Nephron progenitor cell (in vitro differentiated cells): ENCODE measurements around the gene C2orf74.

Experiments
- DNase-seq: peaks from one replicate; pipeline ENCODE4 v3.0.0; 2021
- H3K27ac Mint-ChIP-seq: 2 replicates; pipeline ENCODE4 v1.8.0; 2021; ENCODE audit warnings: mild to moderate bottlenecking, moderate library complexity, mixed read lengths
- H3K27me3 Mint-ChIP-seq: 2 replicates; pipeline ENCODE4 v1.8.0; 2021; ENCODE audit warnings: mild to moderate bottlenecking, low read depth, mixed read lengths; ENCODE audit not compliant: poor library complexity
- H3K36me3 Mint-ChIP-seq: 2 replicates; pipeline ENCODE4 v1.8.0; 2021; ENCODE audit warnings: low read depth, mixed read lengths
- H3K4me1 Mint-ChIP-seq: 2 replicates; pipeline ENCODE4 v1.8.0; 2021; ENCODE audit warnings: mixed read lengths
- H3K4me3 Mint-ChIP-seq: 2 replicates; pipeline ENCODE4 v1.8.0; 2021; ENCODE audit warnings: mild to moderate bottlenecking, moderate library complexity, mixed read lengths
- H3K9me3 Mint-ChIP-seq: 2 replicates; pipeline ENCODE4 v1.8.0; 2021; ENCODE audit warnings: mild to moderate bottlenecking, moderate library complexity, mixed read lengths
- CTCF ChIP-seq: fragments of 200-600 bp; sonication (generic); IDR thresholded peaks from 2 replicates; pipeline ENCODE4 v1.5.0; 2021; ENCODE audit warnings: antibody characterized with exemption

Gene C2orf74

DNA sequence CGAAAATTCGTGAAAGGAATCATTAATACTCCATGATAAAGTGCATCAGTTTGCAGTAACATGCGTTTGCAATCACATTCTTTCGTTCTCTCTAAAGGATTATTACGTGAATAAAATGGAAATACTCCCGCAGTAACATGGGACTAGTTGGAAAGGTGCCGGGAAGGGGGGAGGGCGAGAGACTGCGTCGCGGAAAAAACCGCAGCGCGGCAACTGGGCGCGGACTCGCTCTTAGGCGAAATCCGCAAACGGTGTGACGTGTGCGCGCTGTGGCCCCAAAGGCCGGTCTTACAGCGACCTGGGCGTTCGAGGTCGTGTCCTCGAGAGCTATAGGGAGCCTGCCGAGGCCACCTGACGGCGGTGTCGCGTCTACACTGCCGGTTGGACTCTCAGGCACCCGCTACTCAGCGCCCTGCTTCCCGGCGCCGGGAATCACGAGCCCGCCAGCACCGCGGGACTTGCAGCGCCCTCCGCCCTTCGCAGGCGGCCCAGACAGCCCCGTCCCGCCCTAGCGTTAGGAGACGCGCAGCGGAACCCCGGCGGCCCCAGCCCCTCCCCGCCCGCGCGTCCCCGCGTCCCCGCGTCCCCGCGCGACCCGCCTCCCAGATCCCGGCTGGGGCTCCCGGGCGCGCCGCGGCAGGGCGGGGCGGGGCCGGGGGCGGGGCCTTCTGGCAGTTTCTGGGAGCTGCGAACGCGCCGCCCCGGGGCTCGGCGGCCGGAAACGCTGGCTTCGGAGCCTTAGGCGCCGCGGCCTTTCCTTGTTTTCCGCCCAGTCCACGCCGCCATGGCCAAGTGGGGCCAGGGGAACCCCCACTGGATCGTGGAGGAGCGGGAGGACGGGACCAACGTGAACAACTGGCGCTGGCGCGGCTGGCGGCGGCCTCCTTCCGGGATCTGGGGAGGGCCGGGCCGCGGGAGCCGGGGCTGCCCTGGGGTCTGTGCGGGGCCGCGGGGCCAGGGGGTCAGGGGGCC lies 15.1 kb downstream of the C2orf74 start:
- no peak for TF ChIP-seq CTCF
- Mint-ChIP-seq H3K4me3 (peak overlapping the region; percentile 89), H3K9me3 (no peaks in the 10 kb centered on the region), H3K4me1 (peaks cover 54% of the 10 kb centered on the region), H3K36me3 (peaks cover 24% of the 10 kb centered on the region), H3K27me3 (peaks cover 25% of the 10 kb centered on the region), H3K27ac (peak overlapping the region; percentile 27)
- DNase-seq, result peak; percentile 97

DNA sequence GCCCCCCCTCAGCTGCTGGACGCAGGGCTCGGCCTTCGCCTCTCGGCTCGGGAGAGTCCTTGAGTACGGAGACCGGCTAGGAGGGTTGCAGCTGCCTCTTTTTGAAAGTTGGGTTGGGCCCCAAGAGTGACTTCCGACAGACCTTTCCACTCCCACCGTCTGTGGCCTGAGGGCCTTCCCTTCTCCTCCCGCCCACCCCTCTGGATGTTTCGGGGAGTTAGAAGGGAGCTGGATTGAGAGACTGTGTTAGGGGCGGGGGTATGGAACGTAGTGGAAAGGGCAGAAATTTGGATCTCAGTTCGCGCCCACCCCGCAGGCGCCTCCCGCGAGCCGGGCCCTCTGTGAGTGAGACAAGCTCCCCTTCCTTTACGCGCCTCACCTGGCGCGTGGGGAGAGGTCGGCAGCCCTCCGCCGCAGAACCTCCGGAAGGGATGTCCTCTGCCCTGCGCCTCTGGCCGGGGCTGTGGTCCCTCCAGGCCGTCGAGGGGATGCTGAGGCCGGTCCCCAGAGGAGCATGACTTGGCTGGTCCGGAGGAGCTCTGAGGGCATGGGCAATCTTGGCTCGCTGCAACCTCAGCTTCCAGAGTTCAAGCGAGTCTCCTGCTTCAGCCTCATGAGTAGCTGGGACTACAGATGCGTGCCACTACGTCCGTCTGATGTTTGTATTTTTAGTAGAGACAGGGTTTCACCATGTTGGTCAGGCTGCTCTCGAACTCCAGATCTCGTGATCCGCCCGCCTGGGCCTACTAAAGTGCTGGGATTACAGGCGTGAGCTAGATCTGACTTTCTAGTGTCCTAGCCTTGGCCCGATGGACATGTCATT lies 15.9 kb downstream of the C2orf74 start:
- Mint-ChIP-seq H3K27ac (peak overlapping the region; percentile 21), H3K27me3 (peaks cover 21% of the 10 kb centered on the region), H3K4me1 (peaks cover 59% of the 10 kb centered on the region), H3K36me3 (peaks cover 33% of the 10 kb centered on the region), H3K9me3 (no peaks in the 10 kb centered on the region), H3K4me3 (peak overlapping the region; percentile 87)
- no peak for TF ChIP-seq CTCF
- DNase-seq, result peak; percentile 29

DNA sequence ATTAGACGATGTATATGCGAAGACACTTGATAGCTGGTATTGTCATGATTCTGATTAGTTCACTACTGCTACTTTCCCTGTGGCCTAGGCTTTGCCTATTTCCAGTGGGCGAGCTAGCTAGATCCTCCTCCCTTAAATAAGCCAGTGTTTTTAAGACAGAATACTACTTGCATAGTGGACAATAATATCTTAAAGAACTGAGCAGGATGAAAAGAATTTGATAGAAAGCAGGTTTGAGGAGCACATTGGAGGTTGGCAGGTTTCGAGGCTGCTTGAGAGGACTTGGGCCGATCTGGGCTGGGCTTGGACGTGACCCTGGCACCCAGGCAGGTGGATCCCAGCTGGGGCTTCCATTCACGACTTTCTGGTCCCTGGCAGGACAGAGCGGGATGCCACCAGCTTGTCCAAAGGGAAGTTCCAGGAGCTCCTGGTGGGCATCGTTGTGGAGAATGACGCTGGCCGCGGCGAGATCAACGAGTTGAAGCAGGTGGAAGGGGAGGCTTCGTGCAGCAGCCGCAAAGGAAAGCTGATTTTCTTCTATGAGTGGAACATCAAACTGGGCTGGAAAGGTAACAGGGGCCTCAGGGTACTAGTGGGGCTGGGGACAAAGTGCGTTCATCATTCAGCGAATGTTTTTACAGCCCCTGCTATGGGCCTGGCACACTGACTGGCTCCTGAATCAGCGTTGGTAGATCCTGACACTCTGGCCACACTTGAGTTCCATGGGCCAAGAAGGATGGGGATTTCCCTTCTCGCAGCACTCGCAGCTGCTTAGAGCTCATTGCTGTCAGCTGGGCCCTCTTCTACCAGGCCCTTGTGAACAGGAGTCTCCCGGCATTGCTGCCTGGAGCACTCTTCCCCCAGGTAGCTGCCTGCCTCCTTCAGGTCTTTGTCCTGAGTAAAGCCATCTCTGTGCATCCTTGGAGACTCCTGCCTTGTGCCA lies 16.9 kb downstream of the C2orf74 start:
- no peak for TF ChIP-seq CTCF
- Mint-ChIP-seq H3K4me1 (peaks cover 59% of the 10 kb centered on the region), H3K27ac (peak overlapping the region; percentile 9), H3K4me3 (peak overlapping the region; percentile 87), H3K36me3 (peaks cover 43% of the 10 kb centered on the region), H3K9me3 (no peaks in the 10 kb centered on the region), H3K27me3 (peaks cover 21% of the 10 kb centered on the region)
- DNase-seq, result no peak

DNA sequence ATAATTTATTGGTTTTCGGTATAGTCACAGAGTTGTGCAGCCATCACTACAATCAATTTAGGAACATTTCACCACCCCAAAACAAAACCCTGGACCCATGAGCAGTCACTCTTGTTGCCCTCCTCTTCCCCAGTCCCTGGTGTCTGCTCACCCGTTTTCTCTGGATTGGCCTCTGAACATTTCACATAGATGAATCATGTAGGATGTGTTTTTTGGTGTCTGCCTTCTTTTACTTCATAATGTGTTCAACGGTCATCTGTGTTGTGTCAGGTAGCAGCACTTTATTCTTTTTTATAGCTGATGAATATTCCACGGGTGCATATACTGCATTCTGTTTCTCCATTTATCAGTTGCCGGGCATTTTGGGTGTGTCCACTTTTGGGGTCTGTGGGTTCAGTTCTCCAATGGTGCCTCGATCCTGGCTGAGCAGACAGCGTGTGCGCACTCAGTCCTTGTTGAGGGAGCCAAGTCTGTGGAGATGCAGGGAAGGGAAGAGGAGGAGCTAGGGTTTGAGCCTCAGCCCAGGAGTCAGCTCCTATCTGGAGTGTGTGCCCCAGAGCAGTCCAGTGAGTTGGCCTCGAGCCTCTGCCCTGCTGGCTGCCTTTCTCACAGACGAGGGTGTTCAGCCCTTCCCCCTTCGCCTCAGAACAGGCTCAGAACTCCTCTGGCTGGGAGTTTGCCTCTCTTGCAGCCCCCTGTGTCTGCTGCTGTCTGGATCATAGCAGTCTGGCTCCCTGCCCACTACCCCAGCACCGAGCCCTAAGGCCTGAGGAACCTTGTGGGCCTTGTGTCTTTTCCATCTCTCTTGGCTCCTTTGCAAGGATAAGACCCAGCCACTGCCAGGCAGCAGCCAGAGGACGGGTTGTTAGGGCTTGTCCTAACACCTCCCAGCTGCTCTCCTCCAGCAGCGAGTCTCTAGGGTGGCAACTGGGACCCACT lies 18.0 kb downstream of the C2orf74 start:
- H3K4me1 Mint-ChIP-seq, result peaks cover 59% of the 10 kb centered on the region

More for the DNA sequence above, 18.0 kb downstream of the C2orf74 start:
- Mint-ChIP-seq H3K4me3 (peak overlapping the region; percentile 87), H3K27me3 (peaks cover 16% of the 10 kb centered on the region), H3K36me3 (peaks cover 54% of the 10 kb centered on the region), H3K27ac (peak overlapping the region; percentile 64), H3K9me3 (no peaks in the 10 kb centered on the region)
- no peak for DNase-seq
- TF ChIP-seq CTCF, result no peak
